Measurements from ENCODE around the gene PPP1R12B.

GRCh38 chr1:202348509-202349205 lies at the start of gene PPP1R12B:
- TF ChIP-seq CTCF (IDR thresholded peaks at IDR 0.05) = no peak
- TF ChIP-seq EZH2phosphoT487 (IDR thresholded peaks at IDR 0.05) = no peak
- no peak for TF ChIP-seq EZH2 (IDR thresholded peaks at IDR 0.05)

All from neural progenitor cell (in vitro differentiated cells).